ENCODE data around the gene SFXN2.

Gene SFXN2

DNA sequence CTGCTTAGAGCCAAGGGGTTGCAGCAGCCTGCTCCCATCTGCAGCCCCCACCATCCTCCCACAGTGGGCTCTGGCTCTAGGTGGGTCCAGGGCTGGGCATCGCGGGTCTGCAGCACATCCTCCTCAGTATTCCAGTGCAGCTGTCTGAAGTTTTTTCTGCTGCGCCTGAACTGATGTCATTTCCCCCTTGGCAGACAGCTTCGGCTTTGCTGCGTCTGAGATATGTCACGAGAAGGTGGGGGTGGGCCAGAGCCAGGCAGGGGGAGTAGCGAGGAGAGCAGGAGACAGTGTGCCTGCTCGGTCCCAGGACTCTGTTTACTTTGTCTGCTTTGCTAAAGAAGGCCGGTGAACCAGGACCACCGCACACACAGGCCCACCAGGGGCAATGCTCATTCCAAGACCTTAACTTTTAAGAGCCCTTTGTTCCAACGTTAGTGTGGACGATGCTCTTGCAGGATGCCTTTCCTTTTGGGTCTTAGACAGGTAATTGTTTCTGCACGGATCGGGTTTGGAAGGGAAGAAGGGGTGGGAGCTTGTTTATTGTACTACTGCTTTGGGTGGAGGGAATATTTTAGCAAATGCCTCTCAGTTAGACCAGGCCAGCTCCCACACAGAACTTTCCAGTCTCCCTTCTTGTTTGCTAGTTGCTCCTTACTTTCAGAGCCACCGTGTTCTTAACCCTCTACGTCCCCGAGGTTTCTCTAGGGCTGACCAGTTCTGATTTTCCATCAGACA lies 61.7 kb downstream of the SFXN2 start:
- no peak for DNase-seq (ENCODE audit: low spot score in 2 of 2)
- Histone ChIP-seq H3K36me3 (replicated peaks) (no peaks in the 10 kb centered on the region; the same call in 1 of the 2 replicates), H3K9me3 (no peaks in the 10 kb centered on the region), H3K4me3 (no peak overlapping the region), H3K27me3 (ENCODE audit: low read depth) (no peaks in the 10 kb centered on the region), H3K4me1 (peaks cover 9% of the 10 kb centered on the region)
- in situ Hi-C loops (cut with MboI; ENCODE audit: low sequenced_read_pairs), result no loop called here

DNA sequence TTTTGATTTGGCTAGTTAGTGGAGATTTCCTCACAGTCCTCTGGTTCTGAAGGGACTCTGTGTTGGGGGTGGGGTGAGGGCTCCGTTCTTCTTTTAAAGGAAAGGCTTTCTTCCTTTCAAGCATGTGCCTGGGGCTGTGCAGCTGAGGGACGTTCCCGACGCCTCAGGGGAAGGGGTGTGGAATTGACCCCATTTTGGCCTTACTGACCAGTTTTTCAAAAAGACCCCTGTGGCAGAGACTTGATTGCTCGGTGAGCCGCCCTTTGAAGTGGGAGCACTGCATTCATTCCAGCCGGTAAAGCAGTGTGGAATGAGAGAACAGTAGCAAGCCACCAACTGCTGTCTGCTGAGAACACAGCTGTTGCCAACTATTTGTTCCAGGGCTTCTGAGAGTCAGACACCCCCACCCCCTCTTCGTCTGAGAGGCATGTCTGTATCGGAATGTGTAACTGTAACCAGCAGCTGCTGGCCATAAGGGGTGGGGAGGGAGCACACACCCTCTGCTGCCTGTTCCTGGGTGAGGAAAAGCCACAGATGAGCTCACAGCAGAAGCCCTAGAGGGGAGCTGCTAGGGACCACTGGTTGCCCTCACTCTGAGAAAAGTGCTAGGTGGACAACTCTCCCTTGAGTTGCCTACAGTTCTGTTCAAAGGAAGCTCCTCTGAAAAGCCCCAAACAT lies 62.5 kb downstream of the SFXN2 start:
- in situ Hi-C loops (cut with MboI; ENCODE audit: low sequenced_read_pairs), result no loop called here
- Histone ChIP-seq H3K4me3 (no peak overlapping the region), H3K27me3 (ENCODE audit: low read depth) (no peaks in the 10 kb centered on the region), H3K4me1 (peaks cover 9% of the 10 kb centered on the region), H3K36me3 (replicated peaks) (no peaks in the 10 kb centered on the region; the same call in 1 of the 2 replicates), H3K9me3 (no peaks in the 10 kb centered on the region)
- DNase-seq (ENCODE audit: low spot score in 2 of 2), result peak; percentile 28 to 59

DNA sequence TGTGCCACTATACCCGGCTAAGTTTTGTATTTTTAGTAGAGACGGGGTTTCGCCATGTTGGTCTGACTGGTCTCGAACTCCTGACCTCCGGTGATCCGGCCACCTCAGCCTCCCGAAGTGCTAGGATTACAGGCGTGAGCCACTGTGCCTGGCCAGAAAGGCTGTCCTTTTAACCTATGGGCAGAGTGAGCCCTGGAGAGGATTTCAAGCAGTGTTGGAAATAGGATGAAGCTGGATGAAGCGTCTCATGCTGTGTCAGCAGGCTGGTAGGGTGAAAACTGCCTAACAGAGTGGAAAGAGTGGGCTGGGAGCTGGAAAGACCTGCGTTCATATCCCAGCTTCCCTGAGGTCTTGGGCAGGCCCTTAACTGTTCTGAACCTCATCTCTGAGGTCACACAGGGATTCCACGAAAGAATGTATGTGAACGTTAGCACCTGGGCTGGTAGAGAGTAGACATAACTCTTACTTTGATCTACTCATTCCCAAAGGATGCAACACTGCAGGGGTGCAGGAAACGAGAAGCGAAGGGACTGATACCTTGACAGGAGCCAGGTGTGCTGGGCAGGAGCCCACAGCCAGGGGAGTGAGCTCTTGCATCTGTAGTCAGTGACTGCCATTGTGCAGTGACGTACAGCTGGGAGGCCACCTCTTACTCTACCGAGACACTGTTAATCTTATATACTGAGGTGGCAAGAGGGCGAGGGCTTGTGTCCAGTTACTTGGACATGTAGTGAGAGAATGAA lies 63.4 kb downstream of the SFXN2 start:
- H3K4me3 ChIP-seq, result no peak overlapping the region

DNA sequence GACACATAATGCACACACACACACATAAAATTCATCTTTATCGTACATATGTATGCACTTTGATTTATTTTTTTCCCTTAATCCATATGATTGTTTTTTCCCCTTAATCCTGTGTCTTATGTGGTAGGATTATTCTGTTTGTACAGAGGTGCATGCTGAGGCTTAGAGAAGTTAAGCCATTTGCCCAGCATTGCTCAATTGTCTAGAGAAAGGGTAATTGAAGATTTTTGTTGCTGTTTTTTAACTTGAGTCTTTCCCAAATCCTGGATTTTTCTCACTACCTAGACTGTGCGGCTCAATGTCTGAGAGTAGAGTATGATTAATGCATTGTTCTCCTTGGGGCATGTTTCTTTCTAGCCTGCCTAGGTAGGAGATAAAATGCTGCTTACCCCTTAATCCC lies 64.3 kb downstream of the SFXN2 start:
- Histone ChIP-seq H3K4me3 (no peak overlapping the region), H3K4me1 (peaks cover 9% of the 10 kb centered on the region), H3K9me3 (no peaks in the 10 kb centered on the region), H3K36me3 (replicated peaks) (no peaks in the 10 kb centered on the region; the same call in 1 of the 2 replicates), H3K27me3 (ENCODE audit: low read depth) (no peaks in the 10 kb centered on the region)
- in situ Hi-C loops (cut with MboI; ENCODE audit: low sequenced_read_pairs), result no loop called here
- DNase-seq (ENCODE audit: low spot score in 2 of 2), result no peak

More for the DNA sequence above, 63.4 kb downstream of the SFXN2 start:
- Histone ChIP-seq H3K36me3 (replicated peaks) (no peaks in the 10 kb centered on the region; the same call in 1 of the 2 replicates), H3K27me3 (ENCODE audit: low read depth) (no peaks in the 10 kb centered on the region), H3K4me1 (peaks cover 9% of the 10 kb centered on the region), H3K9me3 (no peaks in the 10 kb centered on the region)
- no peak for DNase-seq (ENCODE audit: low spot score in 2 of 2)
- in situ Hi-C loops (cut with MboI; ENCODE audit: low sequenced_read_pairs), result no loop called here

DNA sequence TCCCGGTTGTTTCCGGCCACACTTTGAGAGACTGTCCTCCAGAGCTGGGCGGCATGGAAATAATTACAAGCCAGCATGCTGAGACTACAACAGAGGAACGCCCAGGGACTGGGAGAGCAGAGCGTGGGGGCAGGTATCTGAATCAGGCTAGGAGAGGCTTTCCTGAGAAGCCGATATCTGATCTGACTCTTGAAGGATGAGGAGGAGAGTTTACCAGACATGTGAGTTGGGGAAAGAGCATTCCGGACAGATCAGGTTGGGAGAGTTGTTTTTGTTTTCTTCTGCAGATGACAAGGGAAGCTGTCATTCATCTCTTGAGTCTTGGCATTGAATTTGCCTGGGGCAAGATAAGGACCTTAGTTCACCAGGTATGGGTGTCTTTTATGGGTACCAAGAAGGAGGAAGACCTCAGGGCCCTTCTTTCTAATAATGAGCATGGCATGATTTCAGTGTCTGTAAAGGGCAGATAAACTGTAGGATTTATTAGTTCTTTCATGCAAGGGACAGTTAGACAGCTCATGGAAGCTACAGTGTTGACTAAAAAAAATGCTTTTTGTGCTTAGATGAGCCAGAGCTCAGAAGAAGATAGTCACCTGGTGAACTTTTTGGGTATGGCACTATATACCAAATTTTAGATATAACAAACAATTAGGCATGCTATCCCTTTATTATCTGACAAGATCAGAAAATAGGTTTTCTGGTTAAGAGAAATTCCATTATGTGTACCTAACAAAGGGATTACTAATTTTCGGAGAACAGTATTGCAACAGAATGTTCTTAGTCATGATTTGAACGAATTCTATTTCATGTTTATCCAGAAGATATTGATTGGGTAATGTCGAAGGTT lies 65.5 kb downstream of the SFXN2 start:
- Histone ChIP-seq H3K4me3 (no peak overlapping the region), H3K4me1 (peaks cover 9% of the 10 kb centered on the region), H3K36me3 (replicated peaks) (no peaks in the 10 kb centered on the region; the same call in 1 of the 2 replicates), H3K9me3 (no peaks in the 10 kb centered on the region), H3K27me3 (ENCODE audit: low read depth) (no peaks in the 10 kb centered on the region)
- DNase-seq (ENCODE audit: low spot score in 2 of 2), result no peak
- in situ Hi-C loops (cut with MboI; ENCODE audit: low sequenced_read_pairs), result no loop called here

DNA sequence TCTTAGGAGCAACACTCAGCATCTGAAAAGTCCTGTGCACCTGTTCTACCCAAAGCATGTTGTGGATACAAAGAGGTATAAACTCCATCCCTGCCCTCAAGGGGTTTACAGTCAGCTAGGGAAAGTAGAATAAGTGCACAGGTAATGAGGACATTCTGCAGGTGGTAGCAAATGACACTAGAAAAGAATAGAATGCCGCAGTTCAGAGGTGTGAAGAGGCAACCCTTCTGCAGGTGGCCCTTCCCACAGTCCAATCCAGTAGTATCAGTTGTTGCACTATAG lies 66.0 kb downstream of the SFXN2 start:
- no peak overlapping the region for H3K4me3 ChIP-seq
- H3K36me3 ChIP-seq (replicated peaks), result no peaks in the 10 kb centered on the region
- no peaks in the 10 kb centered on the region for H3K27me3 ChIP-seq (ENCODE audit: low read depth)
- in situ Hi-C loops (cut with MboI; ENCODE audit: low sequenced_read_pairs), result no loop called here
- DNase-seq (ENCODE audit: low spot score in 2 of 2), result no peak
- no peaks in the 10 kb centered on the region for H3K9me3 ChIP-seq
- peaks cover 9% of the 10 kb centered on the region for H3K4me1 ChIP-seq

DNA sequence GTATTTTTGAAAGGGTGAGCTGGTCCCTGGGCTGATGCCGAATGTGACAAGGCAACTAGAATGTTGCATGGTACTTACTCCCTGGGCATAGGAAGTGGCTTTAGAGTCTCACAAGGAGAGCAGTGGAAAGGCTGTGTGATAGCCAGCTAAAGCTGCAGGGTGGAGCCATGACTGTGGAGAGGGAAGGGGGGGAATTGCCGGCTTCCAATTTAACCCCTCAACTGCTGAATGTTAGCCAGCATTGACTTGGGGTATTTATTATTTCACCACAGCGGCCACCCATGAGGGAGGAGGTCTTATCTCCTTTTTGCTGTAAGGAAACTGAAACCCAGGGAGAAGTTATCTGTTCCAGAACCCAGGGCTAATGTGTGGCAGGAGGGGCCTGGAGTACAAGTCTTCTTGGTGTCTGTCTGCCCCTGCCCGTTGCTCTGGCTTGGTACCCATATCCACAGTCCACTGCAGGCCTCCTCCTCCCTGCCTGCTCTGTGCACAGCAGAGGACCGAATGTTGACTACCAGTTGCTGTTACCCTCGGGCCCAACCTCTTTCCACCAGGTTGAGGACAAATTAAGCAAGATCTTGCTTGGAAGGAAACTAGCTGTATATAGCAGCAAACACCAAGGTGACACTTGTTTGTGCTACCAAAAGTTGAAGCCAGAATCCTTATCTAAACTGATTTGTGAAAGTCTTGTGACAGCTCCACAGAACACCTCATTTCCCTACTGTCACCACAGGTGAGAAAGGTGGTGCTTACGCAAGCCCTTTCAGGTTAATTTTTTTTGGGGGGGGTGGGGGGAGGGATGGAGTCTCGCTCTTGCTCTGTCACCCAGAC lies 66.9 kb downstream of the SFXN2 start:
- H3K9me3 ChIP-seq, result no peaks in the 10 kb centered on the region
- in situ Hi-C loops (cut with MboI; ENCODE audit: low sequenced_read_pairs), result no loop called here
- H3K4me1 ChIP-seq, result peaks cover 6% of the 10 kb centered on the region
- no peaks in the 10 kb centered on the region for H3K36me3 ChIP-seq (replicated peaks)
- no peaks in the 10 kb centered on the region for H3K27me3 ChIP-seq (ENCODE audit: low read depth)
- DNase-seq (ENCODE audit: low spot score in 2 of 2), result no peak
- no peak overlapping the region for H3K4me3 ChIP-seq

GRCh38 chr10:102781921-102782557 lies 67.6 kb downstream of the SFXN2 start:
- Histone ChIP-seq H3K4me3 (no peak overlapping the region), H3K36me3 (replicated peaks) (no peaks in the 10 kb centered on the region), H3K9me3 (no peaks in the 10 kb centered on the region), H3K27me3 (ENCODE audit: low read depth) (no peaks in the 10 kb centered on the region), H3K4me1 (no peaks in the 10 kb centered on the region; the same call in 1 of the 2 replicates)
- in situ Hi-C loops (cut with MboI; ENCODE audit: low sequenced_read_pairs), result no loop called here
- DNase-seq (ENCODE audit: low spot score in 2 of 2), result no peak

GRCh38 chr10:102782673-102783551 lies 68.5 kb downstream of the SFXN2 start:
- H3K9me3 ChIP-seq, result no peaks in the 10 kb centered on the region
- H3K27me3 ChIP-seq (ENCODE audit: low read depth), result no peaks in the 10 kb centered on the region
- no peak for DNase-seq (ENCODE audit: low spot score in 2 of 2)
- H3K36me3 ChIP-seq (replicated peaks), result no peaks in the 10 kb centered on the region
- in situ Hi-C loops (cut with MboI; ENCODE audit: low sequenced_read_pairs), result no loop called here
- H3K4me3 ChIP-seq, result no peak overlapping the region
- H3K4me1 ChIP-seq, result no peaks in the 10 kb centered on the region; the same call in 1 of the 2 replicates

GRCh38 chr10:102783568-102783967 lies 69.1 kb downstream of the SFXN2 start:
- Histone ChIP-seq H3K4me3 (no peak overlapping the region), H3K27me3 (ENCODE audit: low read depth) (no peaks in the 10 kb centered on the region), H3K36me3 (replicated peaks) (no peaks in the 10 kb centered on the region), H3K4me1 (no peaks in the 10 kb centered on the region; the same call in 1 of the 2 replicates), H3K9me3 (no peaks in the 10 kb centered on the region)
- in situ Hi-C loops (cut with MboI; ENCODE audit: low sequenced_read_pairs), result no loop called here
- DNase-seq (ENCODE audit: low spot score in 2 of 2), result no peak

- H3K36me3 ChIP-seq (replicated peaks), result no peaks in the 10 kb centered on the region
- no peaks in the 10 kb centered on the region for H3K27me3 ChIP-seq (ENCODE audit: low read depth)
- in situ Hi-C loops (cut with MboI; ENCODE audit: low sequenced_read_pairs), result no loop called here
- no peak for DNase-seq (ENCODE audit: low spot score in 2 of 2)
- no peaks in the 10 kb centered on the region for H3K4me1 ChIP-seq
- H3K9me3 ChIP-seq, result no peaks in the 10 kb centered on the region
- H3K4me3 ChIP-seq, result no peak overlapping the region
These were observed 71.4 kb downstream of the SFXN2 start for GRCh38 chr10:102785818-102786217.
